HL-60 (cell line): Measurements from ENCODE around the gene KIAA0825.

ENCODE experiments used
- POLR2AphosphoS5 ChIP-seq: IDR thresholded peaks from 2 replicates; pipeline ENCODE4 v1.6.1; 2012; ENCODE audit warnings: low read depth
- SPI1 ChIP-seq: IDR thresholded peaks from 2 replicates; pipeline ENCODE4 v1.6.1; 2012; ENCODE audit warnings: low read depth, mild to moderate bottlenecking, borderline replicate concordance
- TF ChIP-seq, protein P1 (sequence below): IDR thresholded peaks from one replicate; pipeline ENCODE4 v1.5.1; 2011; ENCODE audit warnings: low read length, control low read depth, inconsistent platforms; ENCODE audit not compliant: insufficient read depth
- TF ChIP-seq, protein P2 (sequence below): IDR thresholded peaks from 2 replicates; pipeline ENCODE4 v1.6.1; 2012; ENCODE audit warnings: low read depth; ENCODE audit not compliant: insufficient replicate concordance

DNA sequence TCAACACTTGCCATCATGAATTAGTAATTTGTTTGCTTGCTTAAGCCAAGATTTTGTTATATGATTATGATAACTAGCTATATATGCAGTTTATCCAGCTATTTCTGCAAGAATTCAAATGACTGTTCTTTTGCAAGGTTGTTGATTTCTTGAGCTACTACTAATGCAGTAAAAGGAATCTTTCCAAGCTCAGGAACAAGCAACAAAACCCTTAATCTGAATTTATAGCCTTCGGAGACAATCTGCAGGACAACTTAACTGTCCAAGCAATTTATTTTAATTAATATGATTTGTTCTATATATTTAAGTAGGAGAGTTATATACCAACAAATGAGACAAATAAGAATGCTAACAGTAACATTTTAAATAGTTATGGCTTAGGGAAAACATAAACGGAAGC, 450.3 kb downstream of the KIAA0825 start:
- TF ChIP-seq, protein P1, sequence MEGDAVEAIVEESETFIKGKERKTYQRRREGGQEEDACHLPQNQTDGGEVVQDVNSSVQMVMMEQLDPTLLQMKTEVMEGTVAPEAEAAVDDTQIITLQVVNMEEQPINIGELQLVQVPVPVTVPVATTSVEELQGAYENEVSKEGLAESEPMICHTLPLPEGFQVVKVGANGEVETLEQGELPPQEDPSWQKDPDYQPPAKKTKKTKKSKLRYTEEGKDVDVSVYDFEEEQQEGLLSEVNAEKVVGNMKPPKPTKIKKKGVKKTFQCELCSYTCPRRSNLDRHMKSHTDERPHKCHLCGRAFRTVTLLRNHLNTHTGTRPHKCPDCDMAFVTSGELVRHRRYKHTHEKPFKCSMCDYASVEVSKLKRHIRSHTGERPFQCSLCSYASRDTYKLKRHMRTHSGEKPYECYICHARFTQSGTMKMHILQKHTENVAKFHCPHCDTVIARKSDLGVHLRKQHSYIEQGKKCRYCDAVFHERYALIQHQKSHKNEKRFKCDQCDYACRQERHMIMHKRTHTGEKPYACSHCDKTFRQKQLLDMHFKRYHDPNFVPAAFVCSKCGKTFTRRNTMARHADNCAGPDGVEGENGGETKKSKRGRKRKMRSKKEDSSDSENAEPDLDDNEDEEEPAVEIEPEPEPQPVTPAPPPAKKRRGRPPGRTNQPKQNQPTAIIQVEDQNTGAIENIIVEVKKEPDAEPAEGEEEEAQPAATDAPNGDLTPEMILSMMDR, result no peak
- no peak for TF ChIP-seq POLR2AphosphoS5
- TF ChIP-seq, protein P2, sequence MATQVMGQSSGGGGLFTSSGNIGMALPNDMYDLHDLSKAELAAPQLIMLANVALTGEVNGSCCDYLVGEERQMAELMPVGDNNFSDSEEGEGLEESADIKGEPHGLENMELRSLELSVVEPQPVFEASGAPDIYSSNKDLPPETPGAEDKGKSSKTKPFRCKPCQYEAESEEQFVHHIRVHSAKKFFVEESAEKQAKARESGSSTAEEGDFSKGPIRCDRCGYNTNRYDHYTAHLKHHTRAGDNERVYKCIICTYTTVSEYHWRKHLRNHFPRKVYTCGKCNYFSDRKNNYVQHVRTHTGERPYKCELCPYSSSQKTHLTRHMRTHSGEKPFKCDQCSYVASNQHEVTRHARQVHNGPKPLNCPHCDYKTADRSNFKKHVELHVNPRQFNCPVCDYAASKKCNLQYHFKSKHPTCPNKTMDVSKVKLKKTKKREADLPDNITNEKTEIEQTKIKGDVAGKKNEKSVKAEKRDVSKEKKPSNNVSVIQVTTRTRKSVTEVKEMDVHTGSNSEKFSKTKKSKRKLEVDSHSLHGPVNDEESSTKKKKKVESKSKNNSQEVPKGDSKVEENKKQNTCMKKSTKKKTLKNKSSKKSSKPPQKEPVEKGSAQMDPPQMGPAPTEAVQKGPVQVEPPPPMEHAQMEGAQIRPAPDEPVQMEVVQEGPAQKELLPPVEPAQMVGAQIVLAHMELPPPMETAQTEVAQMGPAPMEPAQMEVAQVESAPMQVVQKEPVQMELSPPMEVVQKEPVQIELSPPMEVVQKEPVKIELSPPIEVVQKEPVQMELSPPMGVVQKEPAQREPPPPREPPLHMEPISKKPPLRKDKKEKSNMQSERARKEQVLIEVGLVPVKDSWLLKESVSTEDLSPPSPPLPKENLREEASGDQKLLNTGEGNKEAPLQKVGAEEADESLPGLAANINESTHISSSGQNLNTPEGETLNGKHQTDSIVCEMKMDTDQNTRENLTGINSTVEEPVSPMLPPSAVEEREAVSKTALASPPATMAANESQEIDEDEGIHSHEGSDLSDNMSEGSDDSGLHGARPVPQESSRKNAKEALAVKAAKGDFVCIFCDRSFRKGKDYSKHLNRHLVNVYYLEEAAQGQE, result no peak
- no peak for TF ChIP-seq SPI1
